Motor neuron (in vitro differentiated cells): ENCODE results near the gene STAG1. TPM values are rescaled to one million over a fixed set of nuclear protein-coding genes. Genes with fewer than 3 reads are reported as not detected.
"Not testable (repeated sequence)": the region's sequence is repeated elsewhere in the genome, so short reads cannot be mapped to it uniquely, and the experiment has no call there.

Source experiments
- ATAC-seq, 8 experiments: fragments of 200-7000 bp; cut with Tn5 transposase; replicated peaks in 6 of 8; 2 replicates each; pipeline ENCODE4 v1.8.0; 2021; ENCODE audit warnings: mild to moderate bottlenecking in 8 of 8, moderate library complexity in 8 of 8
- H3K27ac ChIP-seq, 2 donors: fragments of 250-450 bp; sonication (Bioruptor Pico); 2 replicates each; pipeline ENCODE4 v1.9.0; 2021; ENCODE audit warnings: antibody characterized with exemption in 2 of 2, mild to moderate bottlenecking in 2 of 2, moderate library complexity in 1 of 2
- H3K4me1 ChIP-seq, 2 donors: fragments of 250-450 bp; sonication (Bioruptor Pico); replicated peaks in 1 of 2; 2 replicates each; pipeline ENCODE4 v1.6.1; 2021; ENCODE audit warnings: antibody characterized with exemption in 2 of 2, mild to moderate bottlenecking in 2 of 2, moderate library complexity in 1 of 2
- H3K4me3 ChIP-seq, 5 donors: fragments of 250-450 bp; sonication (Bioruptor Pico); 2 replicates each; pipeline ENCODE4 v1.9.0; 2021; ENCODE audit warnings: antibody characterized with exemption in 5 of 5, mild to moderate bottlenecking in 5 of 5, moderate library complexity in 4 of 5
- WGBS, 10 experiments: fragments of 450-650 bp; shearing (Covaris generic); methylation state at CpG; one replicate each; pipeline ENCODE4 v1.0.0; 2022; 5-methylcytosine and 5-hydroxymethylcytosine counted together
- in situ Hi-C, 9 experiments: fragments of 400-800 bp; cut with MboI; loops; one replicate each; pipeline ENCODE4 v1.15.0; 2021; ENCODE audit warnings: low sequenced_read_pairs in 9 of 9, low pct_unique_long_range_greater_than_20kb in 2 of 9; ENCODE audit not compliant: unreplicated experiment in 9 of 9
- total RNA-seq, 8 experiments: library from RNA; unstranded; fragments of 300-600 nt; gene quantifications; 2 replicates each; pipeline versions ENCODE4 v1.2.3 to v1.2.4, GENCODE V29; 2022

Gene STAG1
- total RNA-seq, 8 experiments from 2014 or later = 19.1 to 36.9 (median 29.4) TPM

GRCh38 chr3:136586580-136586979 lies 165.6 kb downstream of the STAG1 start:
- in situ Hi-C loops = no loop called here
- Histone ChIP-seq H3K27ac (no peak overlapping the region), H3K4me3 (no peak overlapping the region), H3K4me1 (no peaks in the 10 kb centered on the region)
- ATAC-seq = peak in 1 of 8 experiments; percentile 21

GRCh38 chr3:136584728-136585127 lies 167.4 kb downstream of the STAG1 start:
- no peak for ATAC-seq
- H3K4me1 ChIP-seq = no peaks in the 10 kb centered on the region
- in situ Hi-C loops = no loop called here
- no peak overlapping the region for H3K27ac ChIP-seq
- H3K4me3 ChIP-seq = no peak overlapping the region

- H3K4me3 ChIP-seq = no peak overlapping the region
- no peaks in the 10 kb centered on the region for H3K4me1 ChIP-seq
- H3K27ac ChIP-seq = no peak overlapping the region
- no peak for ATAC-seq
- 81 to 100% (median 96%) methylated on average over 1 to 2 of the region's 2 CpGs; no CpG with 5 or more reads in 1 of the 10 experiments for WGBS, 10 experiments
- in situ Hi-C loops = no loop called here
Observed at GRCh38 chr3:136583823-136584222, 168.4 kb downstream of the STAG1 start.

GRCh38 chr3:136577791-136578190 lies 174.4 kb downstream of the STAG1 start:
- no peak for ATAC-seq
- no peaks in the 10 kb centered on the region for H3K4me1 ChIP-seq
- in situ Hi-C loops = no loop called here
- no peak overlapping the region for H3K4me3 ChIP-seq
- no peak overlapping the region for H3K27ac ChIP-seq
- WGBS, 10 experiments = 92 to 100% (median 100%) methylated on average over 1 to 3 of the region's 3 CpGs; no CpG with 5 or more reads in 4 of the 10 experiments

- no peak overlapping the region for H3K4me3 ChIP-seq
- no peak for ATAC-seq
- no peaks in the 10 kb centered on the region for H3K4me1 ChIP-seq
- in situ Hi-C loops = no loop called here
- 52 to 100% (median 84%) methylated on average over 1 to 6 of the region's 6 CpGs for WGBS, 10 experiments
- no peak overlapping the region for H3K27ac ChIP-seq
Observed at GRCh38 chr3:136576279-136577009, 175.7 kb downstream of the STAG1 start.

- no peak overlapping the region for H3K27ac ChIP-seq
- in situ Hi-C loops = loop anchor here in 1 of 9 experiments (25.0 kb wide), 1 partner anchor 170 kb away; no protein-coding TSS in a partner anchor
- ATAC-seq = no peak
- no peak overlapping the region for H3K4me3 ChIP-seq
- no peaks in the 10 kb centered on the region for H3K4me1 ChIP-seq
- WGBS, 10 experiments = 93 to 100% (median 98%) methylated on average over 1 to 2 of the region's 2 CpGs; no CpG with 5 or more reads in 4 of the 10 experiments
Observed at GRCh38 chr3:136567599-136568188, 184.5 kb downstream of the STAG1 start.

GRCh38 chr3:136564962-136565361 lies 187.2 kb downstream of the STAG1 start:
- ATAC-seq, H3K4me3 ChIP-seq, H3K4me1 ChIP-seq, H3K27ac ChIP-seq: not testable (repeated sequence)
- in situ Hi-C loops = loop anchor here in 1 of 9 experiments (25.0 kb wide), 1 partner anchor 172 kb away; no protein-coding TSS in a partner anchor
- 89 to 100% (median 100%) methylated on average over 1 of the region's 1 CpG; no CpG with 5 or more reads in 3 of the 10 experiments for WGBS, 10 experiments

GRCh38 chr3:136562026-136562425 lies 190.2 kb downstream of the STAG1 start:
- WGBS, 10 experiments = 58 to 100% (median 98%) methylated on average over 1 to 7 of the region's 9 CpGs
- H3K4me1 ChIP-seq = no peaks in the 10 kb centered on the region
- in situ Hi-C loops = loop anchor here in 1 of 9 experiments (25.0 kb wide), 1 partner anchor 175 kb away; no protein-coding TSS in a partner anchor
- no peak overlapping the region for H3K4me3 ChIP-seq
- no peak overlapping the region for H3K27ac ChIP-seq
- no peak for ATAC-seq

GRCh38 chr3:136559896-136560295 lies 192.3 kb downstream of the STAG1 start:
- 40 to 100% (median 90%) methylated on average over 1 to 2 of the region's 2 CpGs; no CpG with 5 or more reads in 1 of the 10 experiments for WGBS, 10 experiments
- in situ Hi-C loops = loop anchor here in 1 of 9 experiments (25.0 kb wide), 1 partner anchor 177 kb away; no protein-coding TSS in a partner anchor
- no peak overlapping the region for H3K4me3 ChIP-seq
- H3K27ac ChIP-seq = no peak overlapping the region
- peak in 1 of 8 experiments; percentile 41 for ATAC-seq
- no peaks in the 10 kb centered on the region for H3K4me1 ChIP-seq

- in situ Hi-C loops, ATAC-seq, H3K27ac ChIP-seq: not testable (repeated sequence)
Observed at GRCh38 chr3:136549461-136549860, 202.7 kb downstream of the STAG1 start.

GRCh38 chr3:136547293-136547692 lies 204.9 kb downstream of the STAG1 start:
- Histone ChIP-seq H3K4me1 (no peaks in the 10 kb centered on the region), H3K27ac (no peak overlapping the region), H3K4me3 (no peak overlapping the region)
- peak in 1 of 8 experiments; percentile 41 for ATAC-seq
- in situ Hi-C loops = no loop called here

More at GRCh38 chr3:136549461-136549860, 202.7 kb downstream of the STAG1 start:
- 86 to 100% (median 100%) methylated on average over 1 of the region's 1 CpG; no CpG with 5 or more reads in 2 of the 10 experiments for WGBS, 10 experiments
- not testable (repeated sequence) for H3K4me3 ChIP-seq, H3K4me1 ChIP-seq

GRCh38 chr3:136546720-136547119 lies 205.5 kb downstream of the STAG1 start:
- Histone ChIP-seq H3K27ac (no peak overlapping the region), H3K4me3 (no peak overlapping the region), H3K4me1 (no peaks in the 10 kb centered on the region)
- in situ Hi-C loops = no loop called here
- ATAC-seq = no peak

GRCh38 chr3:136545664-136546268 lies 206.4 kb downstream of the STAG1 start:
- in situ Hi-C loops = no loop called here
- Histone ChIP-seq H3K4me1 (no peaks in the 10 kb centered on the region), H3K27ac (no peak overlapping the region), H3K4me3 (no peak overlapping the region)
- WGBS, 10 experiments = 62 to 100% (median 87%) methylated on average over 2 to 3 of the region's 3 CpGs
- peak in 2 of 8 experiments; percentile 18 to 56 for ATAC-seq
